ENCODE measurements around the gene SDHC. TPM values are rescaled to one million over a fixed set of nuclear protein-coding genes. Genes with fewer than 3 reads are reported as not detected.
"Not testable (repeated sequence)": the region's sequence is repeated elsewhere in the genome, so short reads cannot be mapped to it uniquely, and the experiment has no call there.

Gene SDHC
- total and polyA plus RNA-seq, 4 donors, result 44.3 to 247 (median 96.7) TPM

GRCh38 chr1:161402446-161402845 is 88.3 kb downstream of the SDHC start:
- DNase-seq (ENCODE audit: low spot score), result no peak
- Histone ChIP-seq H3K27ac (ENCODE audit: low read depth in 1 of 2, low read length in 2 of 2) (no peak overlapping the region), H3K4me1 (ENCODE audit: control insufficient read depth in 4 of 4, insufficient read depth in 4 of 4, low read length in 3 of 4) (peaks cover 0 to 7% (median 2%) of the 10 kb centered on the region in 4 donors), H3K36me3 (ENCODE audit: control insufficient read depth in 4 of 4, insufficient read depth in 3 of 4, low read depth in 1 of 4, low read length in 3 of 4) (no peaks in the 10 kb centered on the region), H3K27me3 (ENCODE audit: control insufficient read depth in 4 of 4, insufficient read depth in 4 of 4, low read length in 3 of 4) (no peaks in the 10 kb centered on the region), H3K9me3 (ENCODE audit: control insufficient read depth in 4 of 4, low read length in 3 of 4) (no peaks in the 10 kb centered on the region), H3K4me3 (ENCODE audit: low read depth in 1 of 3, low read length in 3 of 3) (no peak overlapping the region), H3K9ac (ENCODE audit: low read depth in 1 of 2, low read length in 2 of 2) (no peak overlapping the region)
- no peak for TF ChIP-seq RXRA (IDR thresholded peaks at IDR 0.05)
- TF ChIP-seq ZBTB33 (IDR thresholded peaks at IDR 0.05), result no peak
- TF ChIP-seq ATF3 (IDR thresholded peaks at IDR 0.05), result no peak
- no peak for TF ChIP-seq RAD21 (IDR thresholded peaks at IDR 0.05)
- no peak for TF ChIP-seq GABPA (IDR thresholded peaks at IDR 0.05 in 1 of 2, conservative IDR thresholded peaks at IDR 0.05 in 1 of 2)
- no peak for TF ChIP-seq HNF4G (IDR thresholded peaks at IDR 0.05)
- no peak for TF ChIP-seq FOXA1 (IDR thresholded peaks at IDR 0.05)
- TF ChIP-seq HNF4A (conservative IDR thresholded peaks at IDR 0.05), result no peak
- no peak for TF ChIP-seq MAX (IDR thresholded peaks at IDR 0.05)
- TF ChIP-seq EGR1 (IDR thresholded peaks at IDR 0.05; ENCODE audit: low read depth in 2 of 2), result no peak
- no peak for TF ChIP-seq NR2F2 (IDR thresholded peaks at IDR 0.05)
- no peak for TF ChIP-seq YY1 (IDR thresholded peaks at IDR 0.05)
- TF ChIP-seq JUND (IDR thresholded peaks at IDR 0.05), result no peak
- no peak for TF ChIP-seq SP1 (IDR thresholded peaks at IDR 0.05)
- no peak for TF ChIP-seq CTCF (IDR thresholded peaks at IDR 0.05; ENCODE audit: low read depth, low read length, missing input control)
- no peak for TF ChIP-seq TAF1 (conservative IDR thresholded peaks at IDR 0.05)
- WGBS, result 95% methylated on average over 3 of the region's 3 CpGs

GRCh38 chr1:161404051-161404597 is 89.9 kb downstream of the SDHC start:
- no peak for DNase-seq (ENCODE audit: low spot score)
- H3K36me3 ChIP-seq (ENCODE audit: control insufficient read depth in 4 of 4, insufficient read depth in 3 of 4, low read depth in 1 of 4, low read length in 3 of 4), result no peaks in the 10 kb centered on the region
- H3K9me3 ChIP-seq (ENCODE audit: control insufficient read depth in 4 of 4, low read length in 3 of 4), result no peaks in the 10 kb centered on the region
- no peak for TF ChIP-seq ATF3 (IDR thresholded peaks at IDR 0.05)
- no peak for TF ChIP-seq SP1 (IDR thresholded peaks at IDR 0.05)
- no peak for TF ChIP-seq RAD21 (IDR thresholded peaks at IDR 0.05)
- no peak for TF ChIP-seq RXRA (IDR thresholded peaks at IDR 0.05)
- TF ChIP-seq FOXA1 (IDR thresholded peaks at IDR 0.05), result no peak
- TF ChIP-seq TAF1 (conservative IDR thresholded peaks at IDR 0.05), result no peak
- no peak for TF ChIP-seq FOXA2 (IDR thresholded peaks at IDR 0.05)
- no peak for TF ChIP-seq EGR1 (IDR thresholded peaks at IDR 0.05; ENCODE audit: low read depth in 2 of 2)
- no peak for TF ChIP-seq HNF4A (conservative IDR thresholded peaks at IDR 0.05)
- no peak for TF ChIP-seq NR2F2 (IDR thresholded peaks at IDR 0.05)
- no peak for TF ChIP-seq MAX (IDR thresholded peaks at IDR 0.05)
- no peak for TF ChIP-seq JUND (IDR thresholded peaks at IDR 0.05)
- TF ChIP-seq CTCF (IDR thresholded peaks at IDR 0.05; ENCODE audit: low read depth, low read length, missing input control), result no peak
- no peak for TF ChIP-seq HNF4G (IDR thresholded peaks at IDR 0.05)
- H3K4me1 ChIP-seq (ENCODE audit: control insufficient read depth in 4 of 4, insufficient read depth in 4 of 4, low read length in 3 of 4), result peaks cover 0 to 7% (median 2%) of the 10 kb centered on the region in 4 donors
- no peak overlapping the region for H3K9ac ChIP-seq (ENCODE audit: low read depth in 1 of 2, low read length in 2 of 2)
- whole genome bisulfite sequencing, result 87% methylated on average over 11 of the region's 11 CpGs
- H3K27ac ChIP-seq (ENCODE audit: low read depth in 1 of 2, low read length in 2 of 2), result no peak overlapping the region
- no peaks in the 10 kb centered on the region for H3K27me3 ChIP-seq (ENCODE audit: control insufficient read depth in 4 of 4, insufficient read depth in 4 of 4, low read length in 3 of 4)
- H3K4me3 ChIP-seq (ENCODE audit: low read depth in 1 of 3, low read length in 3 of 3), result no peak overlapping the region

- not testable (repeated sequence) for H3K9me3 ChIP-seq (ENCODE audit: control insufficient read depth in 4 of 4, low read length in 3 of 4); H3K4me1 ChIP-seq (ENCODE audit: control insufficient read depth in 4 of 4, insufficient read depth in 4 of 4, low read length in 3 of 4); H3K4me3 ChIP-seq (ENCODE audit: low read depth in 1 of 3, low read length in 3 of 3); H3K27me3 ChIP-seq (ENCODE audit: control insufficient read depth in 4 of 4, insufficient read depth in 4 of 4, low read length in 3 of 4); H3K9ac ChIP-seq (ENCODE audit: low read depth in 1 of 2, low read length in 2 of 2); H3K36me3 ChIP-seq (ENCODE audit: control insufficient read depth in 4 of 4, insufficient read depth in 3 of 4, low read depth in 1 of 4, low read length in 3 of 4); H3K27ac ChIP-seq (ENCODE audit: low read depth in 1 of 2, low read length in 2 of 2); DNase-seq (ENCODE audit: low spot score)
- 98% methylated on average over 17 of the region's 17 CpGs for WGBS
These were observed 92.4 kb downstream of the SDHC start for GRCh38 chr1:161406551-161406950.

Data from liver (tissue), 9 donors.